OCI-LY7 (cell line): Measurements from ENCODE around the gene C1orf159.

Experiments used
- CTCF ChIP-seq: fragments of 200-600 bp; sonication (generic); conservative IDR thresholded peaks from 2 replicates; pipeline ENCODE4 v1.5.1; 2014; ENCODE audit warnings: mild to moderate bottlenecking, antibody characterized with exemption, low read length, moderate library complexity, mixed read lengths
- EZH2phosphoT487 ChIP-seq: fragments of 200-600 bp; sonication (generic); IDR thresholded peaks from 2 replicates; pipeline ENCODE4 v1.6.1; 2018; ENCODE audit warnings: low read depth, borderline replicate concordance, mild to moderate bottlenecking, mixed run types, antibody characterized with exemption, low read length, moderate library complexity, mixed read lengths

GRCh38 chr1:1045129-1045528, 70.8 kb downstream of the C1orf159 start:
- no peak for TF ChIP-seq CTCF
- no peak for TF ChIP-seq EZH2phosphoT487
